HepG2 (cell line): Measurements from ENCODE around the gene NARF. TPM values are rescaled to one million over a fixed set of nuclear protein-coding genes. Genes with fewer than 3 reads are reported as not detected.
A peak's percentile ranks its signal among the peaks of the same experiment; 100 is the strongest.

Experiments
- BRCA1 ChIP-seq: sonication (generic); formaldehyde crosslinking; IDR thresholded peaks from 2 replicates; pipeline ENCODE4 v1.4.0; 2020; ENCODE audit warnings: missing genetic modification reagents
- CBX5 ChIP-seq: sonication (generic); formaldehyde crosslinking; IDR thresholded peaks from 2 replicates; pipeline ENCODE4 v1.4.0; 2020; ENCODE audit warnings: missing genetic modification reagents, borderline replicate concordance
- DBP ChIP-seq: sonication (generic); formaldehyde crosslinking; IDR thresholded peaks from 2 replicates; pipeline ENCODE4 v1.4.0; 2020; ENCODE audit warnings: missing genetic modification reagents; ENCODE audit errors: not compliant biosample characterization
- GTF2F1 ChIP-seq: fragments of 150-350 bp; IDR thresholded peaks from 2 replicates; pipeline ENCODE4 v1.6.1; 2014; ENCODE audit warnings: low read length
- NFAT5 ChIP-seq: sonication (generic); formaldehyde crosslinking; IDR thresholded peaks from 2 replicates; pipeline ENCODE4 v1.4.0; 2020; ENCODE audit warnings: missing genetic modification reagents
- SAFB2 ChIP-seq: sonication (generic); formaldehyde crosslinking; IDR thresholded peaks from 2 replicates; pipeline ENCODE4 v1.5.1; 2020; ENCODE audit warnings: missing genetic modification reagents, low read depth, mild to moderate bottlenecking, borderline replicate concordance
- SNAPC4 ChIP-seq: sonication (generic); formaldehyde crosslinking; IDR thresholded peaks from 2 replicates; pipeline ENCODE4 v1.4.0; 2020; ENCODE audit warnings: mild to moderate bottlenecking, missing genetic modification reagents
- ZFP36 ChIP-seq: fragments of 150-350 bp; IDR thresholded peaks from 2 replicates; pipeline ENCODE4 v1.6.1; 2018; ENCODE audit warnings: borderline replicate concordance, low read length, low read depth; ENCODE audit not compliant: partially characterized antibody
- ZNF235 ChIP-seq: sonication (generic); formaldehyde crosslinking; IDR thresholded peaks from 2 replicates; pipeline ENCODE4 v1.8.1; 2023; ENCODE audit warnings: mild to moderate bottlenecking, missing genetic modification reagents, borderline replicate concordance
- ZNF281 ChIP-seq: sonication (generic); formaldehyde crosslinking; IDR thresholded peaks from 2 replicates; pipeline ENCODE4 v1.4.0; 2020; ENCODE audit warnings: missing genetic modification reagents, borderline replicate concordance
- ZNF296 ChIP-seq: sonication (generic); formaldehyde crosslinking; conservative IDR thresholded peaks from 2 replicates; pipeline ENCODE4 v1.5.0; 2020; ENCODE audit warnings: mild to moderate bottlenecking, missing genetic modification reagents
- ZNF510 ChIP-seq: sonication (generic); formaldehyde crosslinking; IDR thresholded peaks from 2 replicates; pipeline ENCODE4 v1.4.0; 2020; ENCODE audit warnings: low read depth, mild to moderate bottlenecking, missing genetic modification reagents
- ZNF569 ChIP-seq: sonication (generic); formaldehyde crosslinking; IDR thresholded peaks from 2 replicates; pipeline ENCODE4 v1.5.0; 2020; ENCODE audit warnings: mild to moderate bottlenecking, missing genetic modification reagents, moderate library complexity, borderline replicate concordance
- ZNF678 ChIP-seq: sonication (generic); formaldehyde crosslinking; IDR thresholded peaks from 2 replicates; pipeline ENCODE4 v1.4.0; 2020; ENCODE audit warnings: mild to moderate bottlenecking, missing genetic modification reagents
- polyA plus RNA-seq, 8 experiments: library from polyadenylated mRNA; depleted of rRNA in 3 of 8; stranded (reverse) in 7 of 8; unstranded in 1 of 8; fragments of >200 nt; fragmentation: Illumina TruSeq in 4 of 8; extraction: Trizol in 4 of 8; gene quantifications; 2 replicates each; pipeline versions ENCODE4 v1.2.1 to v1.2.3, GENCODE V29; 2011 to 2016; ENCODE audit warnings: low read depth in 4 of 8, missing spikeins in 1 of 8, mixed read lengths in 1 of 8; ENCODE audit not compliant: insufficient read depth in 1 of 8
- total RNA-seq, 5 experiments: library from RNA; depleted of rRNA; stranded (reverse); fragments of >200 nt; fragmentation: Illumina TruSeq; extraction: Trizol; gene quantifications; 2 replicates each; pipeline ENCODE4 v1.2.3, GENCODE V29; 2016; ENCODE audit warnings: low read depth in 1 of 5

Gene NARF
- total and polyA plus RNA-seq, 2 of the 13 experiments (the other 11 are each of a cell fraction or from before 2014, with no cell fraction given), result 61.1 to 144 TPM

- TF ChIP-seq SNAPC4 (CRISPR knock-in tag), result no peak
- TF ChIP-seq ZNF678 (CRISPR knock-in tag), result peak; percentile 93
- no peak; the same call in none of the 2 replicates for TF ChIP-seq GTF2F1
- peak; percentile 75; the same call in 1 of the 2 replicates for TF ChIP-seq NFAT5 (CRISPR knock-in tag)
- TF ChIP-seq CBX5 (CRISPR knock-in tag), result no peak
- TF ChIP-seq ZNF296, result 0 out of 2 replicates have a peak, but pooled peaks have one; percentile 52
- peak; percentile 90 for TF ChIP-seq ZNF235 (CRISPR knock-in tag)
- peak; percentile 31; the same call in 1 of the 2 replicates for TF ChIP-seq ZNF281 (CRISPR knock-in tag)
- no peak for TF ChIP-seq ZFP36
- TF ChIP-seq ZNF569 (CRISPR knock-in tag), result no peak
- no peak; the same call in 1 of the 2 replicates for TF ChIP-seq SAFB2 (CRISPR knock-in tag)
- TF ChIP-seq DBP (CRISPR knock-in tag), result peak; percentile 70
- TF ChIP-seq ZNF510, result peak; percentile 98
- TF ChIP-seq BRCA1 (CRISPR knock-in tag), result no peak
Observed at GRCh38 chr17:82458179-82458884, at the start of gene NARF (continued).
